GM23338 (cell line): ENCODE data around the gene MCTP2. TPM values are rescaled to one million over a fixed set of nuclear protein-coding genes. Genes with fewer than 3 reads are reported as not detected.

Experiments
- ATAC-seq: fragments of 200-7000 bp; cut with Tn5 transposase; 3 replicates; pipeline ENCODE4 v1.9.1; 2020
- DNase-seq: peaks from one replicate; pipeline ENCODE4 v3.0.0-alpha.2; 2015; ENCODE audit warnings: low spot score
- H2AFZ ChIP-seq: fragments of 200-600 bp; sonication (generic); 2 replicates; pipeline ENCODE4 v1.8.0; 2016; ENCODE audit warnings: antibody characterized with exemption, mild to moderate bottlenecking, moderate library complexity
- H3F3A ChIP-seq: fragments of 200-600 bp; sonication (generic); replicated peaks from 2 replicates; pipeline ENCODE4 v1.8.0; 2017; ENCODE audit warnings: antibody characterized with exemption, mixed run types, low read depth
- H3K27ac ChIP-seq: fragments of 200-600 bp; sonication (generic); 2 replicates; pipeline ENCODE4 v1.6.1; 2016; ENCODE audit warnings: low read depth
- H3K27me3 ChIP-seq: fragments of 200-600 bp; sonication (generic); 2 replicates; pipeline ENCODE4 v1.8.0; 2016; ENCODE audit warnings: mild to moderate bottlenecking, mixed run types, moderate library complexity; ENCODE audit not compliant: insufficient read depth
- H3K36me3 ChIP-seq: fragments of 200-600 bp; sonication (generic); 2 replicates; pipeline ENCODE4 v1.8.0; 2016; ENCODE audit warnings: mild to moderate bottlenecking; ENCODE audit not compliant: insufficient read depth
- H3K4me1 ChIP-seq: fragments of 200-600 bp; sonication (generic); 2 replicates; pipeline ENCODE4 v1.8.0; 2016; ENCODE audit warnings: mild to moderate bottlenecking, moderate library complexity; ENCODE audit not compliant: insufficient read depth
- H3K4me2 ChIP-seq: fragments of 200-600 bp; sonication (generic); 2 replicates; pipeline ENCODE4 v1.7.1; 2017; ENCODE audit warnings: mixed run types
- H3K4me3 ChIP-seq: fragments of 200-600 bp; sonication (generic); 2 replicates; pipeline ENCODE4 v1.6.1; 2016; ENCODE audit warnings: mixed run types
- H3K79me2 ChIP-seq: fragments of 200-600 bp; sonication (generic); replicated peaks from 2 replicates; pipeline ENCODE4 v1.8.0; 2017; ENCODE audit warnings: mild to moderate bottlenecking; ENCODE audit not compliant: insufficient read depth
- H3K9me2 ChIP-seq: fragments of 200-600 bp; sonication (generic); 2 replicates; pipeline ENCODE4 v1.8.0; 2017; ENCODE audit not compliant: insufficient read depth
- H4K20me1 ChIP-seq: fragments of 200-600 bp; sonication (generic); replicated peaks from 2 replicates; pipeline ENCODE4 v1.8.0; 2017; ENCODE audit warnings: mild to moderate bottlenecking; ENCODE audit not compliant: insufficient read depth
- H3K27ac Mint-ChIP-seq: 2 replicates; pipeline ENCODE4 v1.8.0; 2020; ENCODE audit warnings: inconsistent platforms, mild to moderate bottlenecking, moderate library complexity, mixed read lengths
- H3K27me3 Mint-ChIP-seq: 3 replicates; pipeline ENCODE4 v1.8.0; 2022; ENCODE audit warnings: low read depth, mild to moderate bottlenecking, moderate library complexity, mixed read lengths, inconsistent platforms; ENCODE audit not compliant: insufficient read depth, poor library complexity
- H3K36me3 Mint-ChIP-seq: 3 replicates; pipeline ENCODE4 v1.8.0; 2021; ENCODE audit warnings: low read depth, mild to moderate bottlenecking, inconsistent platforms, moderate library complexity, mixed read lengths
- H3K4me1 Mint-ChIP-seq: 3 replicates; pipeline ENCODE4 v1.8.0; 2020; ENCODE audit warnings: mild to moderate bottlenecking, inconsistent platforms, mixed read lengths
- H3K4me3 Mint-ChIP-seq: 3 replicates; pipeline ENCODE4 v1.8.0; 2021; ENCODE audit warnings: moderate library complexity, mild to moderate bottlenecking, inconsistent platforms, mixed read lengths
- H3K9me3 Mint-ChIP-seq: 3 replicates; pipeline ENCODE4 v1.8.0; 2020; ENCODE audit warnings: moderate library complexity, mild to moderate bottlenecking, inconsistent platforms, mixed read lengths
- CREB1 ChIP-seq: fragments of 250-450 bp; sonication (Bioruptor Pico); IDR thresholded peaks from 2 replicates; pipeline ENCODE4 v1.5.0; 2020; ENCODE audit warnings: low read depth, mild to moderate bottlenecking, moderate library complexity
- CTCF ChIP-seq, 2 experiments: fragments of 200-600 bp in 1 of 2; sonication (generic) in 1 of 2; conservative IDR thresholded peaks; 2 replicates each; pipeline versions ENCODE4 v1.5.1 to v1.6.1; 2016 to 2017; ENCODE audit warnings: antibody characterized with exemption in 2 of 2, low read depth in 2 of 2, mild to moderate bottlenecking in 2 of 2, moderate library complexity in 1 of 2
- EZH2phosphoT487 ChIP-seq: fragments of 200-600 bp; sonication (generic); IDR thresholded peaks from one replicate; pipeline ENCODE4 v1.8.1; 2018; ENCODE audit warnings: antibody characterized with exemption; ENCODE audit not compliant: unreplicated experiment
- JUNB ChIP-seq: IDR thresholded peaks from one replicate; pipeline ENCODE4 v1.6.1; 2016; ENCODE audit warnings: antibody characterized with exemption; ENCODE audit not compliant: unreplicated experiment
- NANOG ChIP-seq: IDR thresholded peaks from 2 replicates; pipeline ENCODE4 v1.6.1; 2016; ENCODE audit warnings: antibody characterized with exemption, borderline replicate concordance
- POLR2AphosphoS5 ChIP-seq: IDR thresholded peaks from 2 replicates; pipeline ENCODE4 v1.6.1; 2016; ENCODE audit warnings: antibody characterized with exemption, low read depth
- STAT1 ChIP-seq: IDR thresholded peaks from one replicate; pipeline ENCODE4 v1.6.1; 2016; ENCODE audit warnings: antibody characterized with exemption; ENCODE audit not compliant: unreplicated experiment
- ZNF114 ChIP-seq: fragments of 250-450 bp; sonication (Bioruptor Pico); IDR thresholded peaks from 2 replicates; pipeline ENCODE4 v1.5.0; 2020; ENCODE audit warnings: mild to moderate bottlenecking, moderate library complexity
- polyA plus RNA-seq: library from polyadenylated mRNA; unstranded; fragments of >200 nt; fragmentation: Nextera tagmentation; extraction: Ambion mirVana; gene quantifications from 2 replicates; pipeline ENCODE4 v1.2.1, GENCODE V29; 2016
- total RNA-seq: library from RNA; depleted of rRNA; stranded (reverse); fragments of >200 nt; shearing (Covaris generic); gene quantifications from 2 replicates; pipeline ENCODE4 v1.2.3, GENCODE V29; 2014
- TF ChIP-seq, protein P1 (sequence below): fragments of 250-450 bp; sonication (Bioruptor Pico); IDR thresholded peaks from 2 replicates; pipeline ENCODE4 v1.5.0; 2020; ENCODE audit warnings: mild to moderate bottlenecking, moderate library complexity
- TF ChIP-seq, protein P2 (sequence below): IDR thresholded peaks from one replicate; pipeline ENCODE4 v1.6.1; 2018; ENCODE audit warnings: antibody characterized with exemption; ENCODE audit not compliant: unreplicated experiment

Gene MCTP2
- total and polyA plus RNA-seq, 2 experiments from 2014 or later, result 1.8 to 5.5 TPM

DNA sequence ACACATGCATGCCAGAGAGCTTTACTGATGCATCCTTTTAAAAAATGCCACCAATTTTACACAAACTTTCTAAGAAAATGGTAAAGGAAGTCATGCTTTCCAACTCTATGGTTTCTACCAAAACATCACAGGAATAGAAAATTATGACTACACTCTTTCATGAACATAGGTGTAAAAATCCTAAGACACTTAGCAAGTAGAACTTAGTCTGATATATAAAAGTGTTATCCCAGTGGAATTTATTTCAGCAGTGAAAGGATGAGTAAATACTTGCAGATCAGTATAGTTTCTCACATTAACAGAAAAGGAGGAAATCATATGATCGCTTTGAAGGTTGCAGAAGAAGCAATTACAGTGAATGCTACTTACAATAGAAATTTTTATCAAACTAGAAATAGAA, 43.4 kb downstream of the MCTP2 start:
- Mint-ChIP-seq H3K9me3 (no peaks in the 10 kb centered on the region), H3K4me3 (no peak overlapping the region), H3K36me3 (no peaks in the 10 kb centered on the region), H3K27ac (no peak overlapping the region), H3K27me3 (peaks cover 2% of the 10 kb centered on the region), H3K4me1 (peaks cover 3% of the 10 kb centered on the region; the same call in 2 of the 3 replicates)
- DNase-seq (no peak), ATAC-seq (no peak)
- Histone ChIP-seq H3K4me3 (no peak overlapping the region), H3K27me3 (no peaks in the 10 kb centered on the region), H4K20me1 (no peaks in the 10 kb centered on the region), H3K4me2 (no peak overlapping the region), H3K36me3 (no peaks in the 10 kb centered on the region), H3K4me1 (no peaks in the 10 kb centered on the region), H3K9me2 (peaks cover 4% of the 10 kb centered on the region; the same call in 1 of the 2 replicates), H3K79me2 (no peaks in the 10 kb centered on the region), H3K27ac (no peak overlapping the region), H2AFZ (no peak overlapping the region), H3F3A (no peaks in the 10 kb centered on the region)
- TF ChIP-seq, protein P1, sequence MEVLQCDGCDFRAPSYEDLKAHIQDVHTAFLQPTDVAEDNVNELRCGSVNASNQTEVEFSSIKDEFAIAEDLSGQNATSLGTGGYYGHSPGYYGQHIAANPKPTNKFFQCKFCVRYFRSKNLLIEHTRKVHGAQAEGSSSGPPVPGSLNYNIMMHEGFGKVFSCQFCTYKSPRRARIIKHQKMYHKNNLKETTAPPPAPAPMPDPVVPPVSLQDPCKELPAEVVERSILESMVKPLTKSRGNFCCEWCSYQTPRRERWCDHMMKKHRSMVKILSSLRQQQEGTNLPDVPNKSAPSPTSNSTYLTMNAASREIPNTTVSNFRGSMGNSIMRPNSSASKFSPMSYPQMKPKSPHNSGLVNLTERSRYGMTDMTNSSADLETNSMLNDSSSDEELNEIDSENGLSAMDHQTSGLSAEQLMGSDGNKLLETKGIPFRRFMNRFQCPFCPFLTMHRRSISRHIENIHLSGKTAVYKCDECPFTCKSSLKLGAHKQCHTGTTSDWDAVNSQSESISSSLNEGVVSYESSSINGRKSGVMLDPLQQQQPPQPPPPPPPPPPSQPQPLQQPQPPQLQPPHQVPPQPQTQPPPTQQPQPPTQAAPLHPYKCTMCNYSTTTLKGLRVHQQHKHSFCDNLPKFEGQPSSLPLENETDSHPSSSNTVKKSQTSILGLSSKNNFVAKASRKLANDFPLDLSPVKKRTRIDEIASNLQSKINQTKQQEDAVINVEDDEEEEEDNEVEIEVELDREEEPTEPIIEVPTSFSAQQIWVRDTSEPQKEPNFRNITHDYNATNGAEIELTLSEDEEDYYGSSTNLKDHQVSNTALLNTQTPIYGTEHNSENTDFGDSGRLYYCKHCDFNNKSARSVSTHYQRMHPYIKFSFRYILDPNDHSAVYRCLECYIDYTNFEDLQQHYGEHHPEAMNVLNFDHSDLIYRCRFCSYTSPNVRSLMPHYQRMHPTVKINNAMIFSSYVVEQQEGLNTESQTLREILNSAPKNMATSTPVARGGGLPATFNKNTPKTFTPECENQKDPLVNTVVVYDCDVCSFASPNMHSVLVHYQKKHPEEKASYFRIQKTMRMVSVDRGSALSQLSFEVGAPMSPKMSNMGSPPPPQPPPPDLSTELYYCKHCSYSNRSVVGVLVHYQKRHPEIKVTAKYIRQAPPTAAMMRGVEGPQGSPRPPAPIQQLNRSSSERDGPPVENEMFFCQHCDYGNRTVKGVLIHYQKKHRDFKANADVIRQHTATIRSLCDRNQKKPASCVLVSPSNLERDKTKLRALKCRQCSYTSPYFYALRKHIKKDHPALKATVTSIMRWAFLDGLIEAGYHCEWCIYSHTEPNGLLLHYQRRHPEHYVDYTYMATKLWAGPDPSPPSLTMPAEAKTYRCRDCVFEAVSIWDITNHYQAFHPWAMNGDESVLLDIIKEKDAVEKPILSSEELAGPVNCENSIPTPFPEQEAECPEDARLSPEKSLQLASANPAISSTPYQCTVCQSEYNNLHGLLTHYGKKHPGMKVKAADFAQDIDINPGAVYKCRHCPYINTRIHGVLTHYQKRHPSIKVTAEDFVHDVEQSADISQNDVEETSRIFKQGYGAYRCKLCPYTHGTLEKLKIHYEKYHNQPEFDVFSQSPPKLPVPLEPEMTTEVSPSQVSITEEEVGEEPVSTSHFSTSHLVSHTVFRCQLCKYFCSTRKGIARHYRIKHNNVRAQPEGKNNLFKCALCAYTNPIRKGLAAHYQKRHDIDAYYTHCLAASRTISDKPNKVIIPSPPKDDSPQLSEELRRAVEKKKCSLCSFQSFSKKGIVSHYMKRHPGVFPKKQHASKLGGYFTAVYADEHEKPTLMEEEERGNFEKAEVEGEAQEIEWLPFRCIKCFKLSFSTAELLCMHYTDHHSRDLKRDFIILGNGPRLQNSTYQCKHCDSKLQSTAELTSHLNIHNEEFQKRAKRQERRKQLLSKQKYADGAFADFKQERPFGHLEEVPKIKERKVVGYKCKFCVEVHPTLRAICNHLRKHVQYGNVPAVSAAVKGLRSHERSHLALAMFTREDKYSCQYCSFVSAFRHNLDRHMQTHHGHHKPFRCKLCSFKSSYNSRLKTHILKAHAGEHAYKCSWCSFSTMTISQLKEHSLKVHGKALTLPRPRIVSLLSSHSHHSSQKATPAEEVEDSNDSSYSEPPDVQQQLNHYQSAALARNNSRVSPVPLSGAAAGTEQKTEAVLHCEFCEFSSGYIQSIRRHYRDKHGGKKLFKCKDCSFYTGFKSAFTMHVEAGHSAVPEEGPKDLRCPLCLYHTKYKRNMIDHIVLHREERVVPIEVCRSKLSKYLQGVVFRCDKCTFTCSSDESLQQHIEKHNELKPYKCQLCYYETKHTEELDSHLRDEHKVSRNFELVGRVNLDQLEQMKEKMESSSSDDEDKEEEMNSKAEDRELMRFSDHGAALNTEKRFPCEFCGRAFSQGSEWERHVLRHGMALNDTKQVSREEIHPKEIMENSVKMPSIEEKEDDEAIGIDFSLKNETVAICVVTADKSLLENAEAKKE (CRISPR knock-in tag), result no peak
- no peak for TF ChIP-seq STAT1

DNA sequence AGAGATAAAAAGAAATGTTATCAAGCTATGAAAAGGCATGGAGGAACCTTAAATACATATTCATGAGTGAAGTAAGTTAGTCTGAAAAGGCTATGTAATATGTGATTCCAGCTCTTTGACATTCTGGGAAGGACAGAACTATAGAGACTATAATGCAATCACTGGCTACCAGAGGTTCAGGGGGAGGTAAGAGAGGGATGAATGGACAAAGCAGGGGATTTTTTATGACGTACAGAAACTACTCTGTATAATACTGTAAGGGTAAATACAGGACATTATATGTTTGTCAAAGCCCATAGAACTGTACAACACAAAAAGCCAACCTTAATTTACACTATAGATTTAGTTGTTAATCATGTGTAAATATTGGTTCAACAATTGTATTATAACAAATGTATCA, 46.1 kb downstream of the MCTP2 start:
- Histone ChIP-seq H3K27ac (no peak overlapping the region), H3K4me2 (no peak overlapping the region), H3K36me3 (no peaks in the 10 kb centered on the region), H3F3A (no peaks in the 10 kb centered on the region), H3K4me1 (no peaks in the 10 kb centered on the region), H3K4me3 (no peak overlapping the region), H3K27me3 (no peaks in the 10 kb centered on the region), H2AFZ (no peak overlapping the region), H3K79me2 (no peaks in the 10 kb centered on the region), H4K20me1 (no peaks in the 10 kb centered on the region), H3K9me2 (peaks cover 4% of the 10 kb centered on the region; the same call in 1 of the 2 replicates)
- Mint-ChIP-seq H3K27ac (no peak overlapping the region), H3K9me3 (no peaks in the 10 kb centered on the region), H3K27me3 (peaks cover 2% of the 10 kb centered on the region), H3K4me1 (peaks cover 3% of the 10 kb centered on the region; the same call in 2 of the 3 replicates), H3K4me3 (no peak overlapping the region), H3K36me3 (no peaks in the 10 kb centered on the region)
- ATAC-seq, result no peak
- DNase-seq, result no peak
- no peak for TF ChIP-seq STAT1
- no peak for TF ChIP-seq EZH2phosphoT487
- no peak for TF ChIP-seq CREB1
- no peak for TF ChIP-seq POLR2AphosphoS5
- TF ChIP-seq, protein P2, sequence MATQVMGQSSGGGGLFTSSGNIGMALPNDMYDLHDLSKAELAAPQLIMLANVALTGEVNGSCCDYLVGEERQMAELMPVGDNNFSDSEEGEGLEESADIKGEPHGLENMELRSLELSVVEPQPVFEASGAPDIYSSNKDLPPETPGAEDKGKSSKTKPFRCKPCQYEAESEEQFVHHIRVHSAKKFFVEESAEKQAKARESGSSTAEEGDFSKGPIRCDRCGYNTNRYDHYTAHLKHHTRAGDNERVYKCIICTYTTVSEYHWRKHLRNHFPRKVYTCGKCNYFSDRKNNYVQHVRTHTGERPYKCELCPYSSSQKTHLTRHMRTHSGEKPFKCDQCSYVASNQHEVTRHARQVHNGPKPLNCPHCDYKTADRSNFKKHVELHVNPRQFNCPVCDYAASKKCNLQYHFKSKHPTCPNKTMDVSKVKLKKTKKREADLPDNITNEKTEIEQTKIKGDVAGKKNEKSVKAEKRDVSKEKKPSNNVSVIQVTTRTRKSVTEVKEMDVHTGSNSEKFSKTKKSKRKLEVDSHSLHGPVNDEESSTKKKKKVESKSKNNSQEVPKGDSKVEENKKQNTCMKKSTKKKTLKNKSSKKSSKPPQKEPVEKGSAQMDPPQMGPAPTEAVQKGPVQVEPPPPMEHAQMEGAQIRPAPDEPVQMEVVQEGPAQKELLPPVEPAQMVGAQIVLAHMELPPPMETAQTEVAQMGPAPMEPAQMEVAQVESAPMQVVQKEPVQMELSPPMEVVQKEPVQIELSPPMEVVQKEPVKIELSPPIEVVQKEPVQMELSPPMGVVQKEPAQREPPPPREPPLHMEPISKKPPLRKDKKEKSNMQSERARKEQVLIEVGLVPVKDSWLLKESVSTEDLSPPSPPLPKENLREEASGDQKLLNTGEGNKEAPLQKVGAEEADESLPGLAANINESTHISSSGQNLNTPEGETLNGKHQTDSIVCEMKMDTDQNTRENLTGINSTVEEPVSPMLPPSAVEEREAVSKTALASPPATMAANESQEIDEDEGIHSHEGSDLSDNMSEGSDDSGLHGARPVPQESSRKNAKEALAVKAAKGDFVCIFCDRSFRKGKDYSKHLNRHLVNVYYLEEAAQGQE, result no peak
- no peak for TF ChIP-seq ZNF114
- TF ChIP-seq CTCF (conservative IDR thresholded peaks at IDR 0.05; ENCODE audit: low read depth in 2 of 2), result no peak
- no peak for TF ChIP-seq JUNB
- no peak for TF ChIP-seq NANOG
